HG03159 (cell line): ENCODE results near the gene GRM5.

Experiments used
- ATAC-seq: cut with Tn5 transposase; IDR thresholded peaks from one replicate; pipeline ENCODE4 v1.9.1; 2021; ENCODE audit warnings: mild to moderate bottlenecking, moderate library complexity; ENCODE audit not compliant: unreplicated experiment

GRM5 gene

GRCh38 chr11:88454881-88455280 is 610.9 kb downstream of the GRM5 start:
- no peak for ATAC-seq
